IMR-90 (cell line): Measurements from ENCODE around the gene ME2. TPM values are rescaled to one million over a fixed set of nuclear protein-coding genes. Genes with fewer than 3 reads are reported as not detected.
A peak's percentile ranks its signal among the peaks of the same experiment; 100 is the strongest.

Experiments
- ATAC-seq: fragments of 200-7000 bp; cut with Tn5 transposase; 2 replicates; pipeline ENCODE4 v1.9.1; 2020; ENCODE audit warnings: low read depth, mild to moderate bottlenecking, moderate library complexity
- BruUV-seq: library from RNA; stranded (reverse); fragments of 400-500 nt; replicated peaks from 2 replicates; lab custom pipeline; 2021; lab: Mats Ljungman, UMichigan
- CTCF ChIA-PET: fragments of 300-600 bp; formaldehyde crosslinking; extraction: SDS; loops from one replicate; lab custom pipeline; 2021; ENCODE audit warnings: antibody characterized with exemption; lab: Yijun Ruan, JAX
- POLR2A ChIA-PET: fragments of 300-600 bp; sonication (Branson Sonifier 250); formaldehyde crosslinking; loops from one replicate; lab custom pipeline; 2022; ENCODE audit warnings: antibody characterized with exemption; ENCODE audit not compliant: unreplicated experiment; lab: Charles Lee
- DNase-seq: peaks from one replicate; pipeline ENCODE4 v3.0.0; 2013
- H2AFZ ChIP-seq: replicated peaks from 2 replicates; pipeline ENCODE3; 2013; ENCODE audit warnings: low read length, mild to moderate bottlenecking; ENCODE audit not compliant: poor library complexity
- H2AK5ac ChIP-seq: 2 replicates; pipeline ENCODE4 v1.6.1; 2013; ENCODE audit warnings: low read depth, low read length, inconsistent platforms
- H2AK9ac ChIP-seq: replicated peaks from 2 replicates; pipeline ENCODE3; 2013; ENCODE audit warnings: mild to moderate bottlenecking, low read depth, low read length, moderate library complexity; ENCODE audit not compliant: poor library complexity
- H2BK120ac ChIP-seq: 2 replicates; pipeline ENCODE4 v1.6.1; 2013; ENCODE audit warnings: low read depth, low read length, inconsistent platforms
- H2BK15ac ChIP-seq: 3 replicates; pipeline ENCODE4 v1.6.1; 2013; ENCODE audit warnings: low read depth, low read length, inconsistent platforms
- H2BK20ac ChIP-seq: 2 replicates; pipeline ENCODE4 v1.6.1; 2013; ENCODE audit warnings: low read depth, mild to moderate bottlenecking, inconsistent platforms, low read length, moderate library complexity
- H2BK5ac ChIP-seq: 2 replicates; pipeline ENCODE4 v1.6.1; 2013; ENCODE audit warnings: mild to moderate bottlenecking, low read depth, low read length, inconsistent platforms; ENCODE audit not compliant: poor library complexity, severe bottlenecking
- H3K14ac ChIP-seq: replicated peaks from 2 replicates; pipeline ENCODE4 v1.6.1; 2013; ENCODE audit warnings: low read depth, low read length, inconsistent platforms
- H3K18ac ChIP-seq: 2 replicates; pipeline ENCODE4 v1.6.1; 2013; ENCODE audit warnings: low read depth, low read length, control low read depth
- H3K23ac ChIP-seq: 2 replicates; pipeline ENCODE4 v1.6.1; 2013; ENCODE audit warnings: low read depth, low read length, inconsistent platforms
- H3K27ac ChIP-seq: 2 replicates; pipeline ENCODE4 v1.5.1; 2013; ENCODE audit warnings: mild to moderate bottlenecking, control low read depth, low read length; ENCODE audit not compliant: insufficient read depth
- H3K27me3 ChIP-seq: 2 replicates; pipeline ENCODE4 v1.6.1; 2013; ENCODE audit warnings: low read length; ENCODE audit not compliant: control insufficient read depth, insufficient read depth
- H3K36me3 ChIP-seq: 2 replicates; pipeline ENCODE4 v1.6.1; 2013; ENCODE audit warnings: low read length, mixed read lengths; ENCODE audit not compliant: control insufficient read depth, insufficient read depth
- H3K4ac ChIP-seq: 2 replicates; pipeline ENCODE4 v1.6.1; 2013; ENCODE audit warnings: low read depth, low read length, inconsistent platforms
- H3K4me1 ChIP-seq: 2 replicates; pipeline ENCODE4 v1.6.1; 2013; ENCODE audit warnings: low read length, mixed read lengths; ENCODE audit not compliant: control insufficient read depth, insufficient read depth
- H3K4me2 ChIP-seq: 2 replicates; pipeline ENCODE4 v1.6.1; 2013; ENCODE audit warnings: low read depth, mild to moderate bottlenecking, control low read depth, low read length, moderate library complexity
- H3K4me3 ChIP-seq: 2 replicates; pipeline ENCODE4 v1.5.1; 2013; ENCODE audit warnings: low read depth, mild to moderate bottlenecking, control low read depth, low read length, moderate library complexity; ENCODE audit not compliant: insufficient read depth
- H3K56ac ChIP-seq: 2 replicates; pipeline ENCODE4 v1.6.1; 2013; ENCODE audit warnings: low read length, inconsistent platforms; ENCODE audit not compliant: insufficient read depth; ENCODE audit errors: extremely low read depth
- H3K79me1 ChIP-seq, 2 experiments: 2 replicates each; pipeline ENCODE4 v1.6.1; 2013; ENCODE audit warnings: low read length in 2 of 2, inconsistent platforms in 1 of 2, low read depth in 1 of 2
- H3K9ac ChIP-seq: 2 replicates; pipeline ENCODE4 v1.6.1; 2013; ENCODE audit warnings: low read depth, low read length, control low read depth
- H3K9me1 ChIP-seq: 2 replicates; pipeline ENCODE4 v1.6.1; 2013; ENCODE audit warnings: low read length, inconsistent platforms; ENCODE audit not compliant: insufficient read depth
- H3K9me3 ChIP-seq: 2 replicates; pipeline ENCODE4 v1.6.1; 2013; ENCODE audit warnings: low read length; ENCODE audit not compliant: control insufficient read depth, insufficient read depth
- H4K20me1 ChIP-seq: 2 replicates; pipeline ENCODE4 v1.6.1; 2013; ENCODE audit warnings: low read length, inconsistent platforms; ENCODE audit not compliant: insufficient read depth
- H4K5ac ChIP-seq: 2 replicates; pipeline ENCODE4 v1.6.1; 2013; ENCODE audit warnings: mild to moderate bottlenecking, low read depth, low read length, control low read depth
- H4K8ac ChIP-seq, 2 experiments: 2 replicates each; pipeline ENCODE4 v1.6.1; 2013; ENCODE audit warnings: low read depth in 2 of 2, low read length in 2 of 2, control low read depth in 1 of 2, inconsistent platforms in 1 of 2
- H4K91ac ChIP-seq: 2 replicates; pipeline ENCODE4 v1.6.1; 2013; ENCODE audit warnings: low read depth, low read length, inconsistent platforms; ENCODE audit not compliant: insufficient read depth
- CEBPB ChIP-seq: IDR thresholded peaks from 2 replicates; pipeline ENCODE4 v1.6.1; 2012; ENCODE audit warnings: low read depth, low read length, improper control_type of control experiment
- MAZ ChIP-seq: IDR thresholded peaks from 2 replicates; pipeline ENCODE4 v1.6.1; 2012; ENCODE audit warnings: low read depth, mild to moderate bottlenecking, low read length, improper control_type of control experiment, moderate library complexity, borderline replicate concordance
- MXI1 ChIP-seq: IDR thresholded peaks from 2 replicates; pipeline ENCODE4 v1.6.1; 2012; ENCODE audit warnings: low read depth, mild to moderate bottlenecking, low read length, moderate library complexity, borderline replicate concordance
- POLR2A ChIP-seq: IDR thresholded peaks from 2 replicates; pipeline ENCODE4 v1.6.1; 2012; ENCODE audit warnings: mild to moderate bottlenecking, low read depth, low read length
- RCOR1 ChIP-seq: IDR thresholded peaks from 2 replicates; pipeline ENCODE4 v1.6.1; 2012; ENCODE audit warnings: mild to moderate bottlenecking, low read length, improper control_type of control experiment; ENCODE audit not compliant: insufficient replicate concordance
- SMC3 ChIP-seq: fragments of 150-350 bp; IDR thresholded peaks from 2 replicates; pipeline ENCODE4 v1.6.1; 2016; ENCODE audit warnings: low read depth, mild to moderate bottlenecking, antibody characterized with exemption, low read length, moderate library complexity
- USF2 ChIP-seq: fragments of 150-350 bp; IDR thresholded peaks from 2 replicates; pipeline ENCODE4 v1.6.1; 2017; ENCODE audit warnings: mild to moderate bottlenecking, antibody characterized with exemption, low read length, low read depth
- WGBS, 2 experiments: methylation state at CpG; one replicate each; pipeline versions ENCODE4 v1.1.5 to v1.1.7; 2013; ENCODE audit warnings: missing lambda C conversion rate in 2 of 2; ENCODE audit not compliant: insufficient read length in 1 of 2; ENCODE audit errors: extremely low coverage in 2 of 2; 5-methylcytosine and 5-hydroxymethylcytosine counted together
- dilution Hi-C: fragments of 300-500 bp; cut with HindIII; formaldehyde crosslinking; loops from one replicate; pipeline ENCODE4 v1.14.3; 2018; ENCODE audit warnings: low sequenced_read_pairs; ENCODE audit not compliant: unreplicated experiment
- in situ Hi-C: fragments of 300-500 bp; cut with MboI; formaldehyde crosslinking; loops from 3 replicates; pipeline ENCODE4 v1.14.3; 2019; ENCODE audit warnings: low sequenced_read_pairs, inconsistent platforms, mixed read lengths
- intact Hi-C: fragments of 100-400 bp; cut with micrococcal nuclease; formaldehyde crosslinking; loops from 2 replicates; pipeline ENCODE4 v1.10.0; 2022
- polyA plus RNA-seq, 3 experiments: library from polyadenylated mRNA; depleted of rRNA; stranded (reverse); fragments of >200 nt; gene quantifications; 2 replicates each; pipeline ENCODE4 v1.2.3, GENCODE V29; 2012; ENCODE audit warnings: low replicate concordance in 1 of 3
- total RNA-seq: library from RNA; depleted of rRNA; stranded (reverse); fragments of >200 nt; gene quantifications from 2 replicates; pipeline ENCODE4 v1.2.3, GENCODE V29; 2012

Gene ME2
- total and polyA plus RNA-seq, 2 of the 4 experiments (the other 2 are of a cell fraction) = 29.7 to 32.6 TPM

GRCh38 chr18:50877545-50878265 is 1.2 kb upstream of the ME2 start:
- H3K9ac ChIP-seq = peak overlapping the region; percentile 79; the same call in 1 of the 2 replicates
- no peak overlapping the region for H4K91ac ChIP-seq
- H2BK120ac ChIP-seq = no peak overlapping the region
- no peak overlapping the region for H2AFZ ChIP-seq
- H3K4me2 ChIP-seq = peak overlapping the region; percentile 89
- H3K36me3 ChIP-seq = no peaks in the 10 kb centered on the region
- peak overlapping the region; percentile 89; the same call in 1 of the 2 replicates for H3K23ac ChIP-seq
- no peaks in the 10 kb centered on the region for H3K4me1 ChIP-seq
- H2BK20ac ChIP-seq = no peak overlapping the region
- in situ Hi-C loops = no loop called here
- no peak overlapping the region for H3K27ac ChIP-seq
- 0 out of 2 replicates have a peak overlapping the region, but pooled peaks have one; percentile 88 for H3K14ac ChIP-seq
- no peak overlapping the region for H2AK9ac ChIP-seq
- no peaks in the 10 kb centered on the region; the same call in 1 of the 2 replicates for H3K9me1 ChIP-seq
- H2BK5ac ChIP-seq = peak overlapping the region; percentile 79
- peak overlapping the region in 1 of 2 experiments; percentile 14; a peak in 2 of 4 replicates for H4K8ac ChIP-seq
- H3K4me3 ChIP-seq = peak overlapping the region; percentile 86
- no peaks in the 10 kb centered on the region for H3K27me3 ChIP-seq
- DNase-seq = no peak
- no peak overlapping the region for H3K56ac ChIP-seq
- no peak overlapping the region for H4K5ac ChIP-seq
- H2AK5ac ChIP-seq = no peak overlapping the region
- ATAC-seq = no peak
- no peaks in the 10 kb centered on the region for H3K9me3 ChIP-seq
- peaks cover 6 to 23% of the 10 kb centered on the region in 2 experiments; a peak in 2 of 4 replicates for H3K79me1 ChIP-seq
- no TSS peak for BruUV-seq
- intact Hi-C loops = loop anchor here (1.0 to 5.0 kb wide), 2 partner anchors 155 to 320 kb away; partner anchors contain the start of genes MEX3C and SMAD4
- dilution Hi-C loops = no loop called here
- CTCF ChIA-PET = no interaction called here
- TF ChIP-seq USF2 (no peak), POLR2A (no peak), RCOR1 (no peak), MXI1 (no peak), SMC3 (no peak), CEBPB (peak; percentile 83), MAZ (no peak)
- no peak overlapping the region for H3K18ac ChIP-seq
- POLR2A ChIA-PET = no interaction called here
- H4K20me1 ChIP-seq = no peaks in the 10 kb centered on the region
- no peak overlapping the region for H2BK15ac ChIP-seq
- H3K4ac ChIP-seq = no peak overlapping the region
- WGBS, 2 experiments = no CpG with 5 or more reads among the region's 8 CpGs
